Activated naive CD8-positive, alpha-beta T cell treated with anti-CD3 and anti-CD28 coated beads, Interleukin-2, amount 50 U/mL, for 24 hours (primary cell): ENCODE data around the gene SH3PXD2B.
"Not testable (repeated sequence)": the region's sequence is repeated elsewhere in the genome, so short reads cannot be mapped to it uniquely, and the experiment has no call there.

Experiments
- ATAC-seq: fragments of 150-1000 bp; cut with Tn5 transposase; one replicate; pipeline ENCODE4 v1.10.0; 2021
- DNase-seq: peaks from one replicate; pipeline ENCODE4 v3.0.0; 2021
- H3K27ac Mint-ChIP-seq: one replicate; pipeline ENCODE4 v1.8.0; 2021; ENCODE audit warnings: mild to moderate bottlenecking, mixed read lengths
- H3K27me3 Mint-ChIP-seq: one replicate; pipeline ENCODE4 v1.8.0; 2021; ENCODE audit warnings: mixed read lengths
- H3K36me3 Mint-ChIP-seq: one replicate; pipeline ENCODE4 v1.8.0; 2021; ENCODE audit warnings: low read depth, mixed read lengths
- H3K4me1 Mint-ChIP-seq: one replicate; pipeline ENCODE4 v1.8.0; 2021; ENCODE audit warnings: mixed read lengths
- H3K4me3 Mint-ChIP-seq: one replicate; pipeline ENCODE4 v1.8.0; 2021; ENCODE audit warnings: mild to moderate bottlenecking, moderate library complexity, mixed read lengths
- H3K9me3 Mint-ChIP-seq: one replicate; pipeline ENCODE4 v1.8.0; 2021; ENCODE audit warnings: mixed read lengths

The SH3PXD2B gene

GRCh38 chr5:172380301-172380986 lies 73.9 kb downstream of the SH3PXD2B start:
- Mint-ChIP-seq H3K27ac (no peak overlapping the region), H3K4me1 (no peaks in the 10 kb centered on the region), H3K9me3 (no peaks in the 10 kb centered on the region), H3K27me3 (peaks cover 2% of the 10 kb centered on the region), H3K36me3 (no peaks in the 10 kb centered on the region), H3K4me3 (no peak overlapping the region)
- ATAC-seq (no peak), DNase-seq (no peak)

GRCh38 chr5:172379481-172379880 lies 74.8 kb downstream of the SH3PXD2B start:
- H3K36me3 Mint-ChIP-seq: no peaks in the 10 kb centered on the region
- no peak overlapping the region for H3K27ac Mint-ChIP-seq
- peaks cover 2% of the 10 kb centered on the region for H3K27me3 Mint-ChIP-seq
- DNase-seq (no peak), ATAC-seq (no peak)
- no peak overlapping the region for H3K4me3 Mint-ChIP-seq
- no peaks in the 10 kb centered on the region for H3K4me1 Mint-ChIP-seq
- no peaks in the 10 kb centered on the region for H3K9me3 Mint-ChIP-seq

GRCh38 chr5:172377856-172378255 lies 76.5 kb downstream of the SH3PXD2B start:
- DNase-seq: no peak
- Mint-ChIP-seq H3K4me3 (no peak overlapping the region), H3K4me1 (no peaks in the 10 kb centered on the region), H3K27me3 (peaks cover 2% of the 10 kb centered on the region), H3K9me3 (no peaks in the 10 kb centered on the region), H3K36me3 (no peaks in the 10 kb centered on the region), H3K27ac (no peak overlapping the region)
- ATAC-seq: no peak

GRCh38 chr5:172377438-172377837 lies 76.9 kb downstream of the SH3PXD2B start:
- no peaks in the 10 kb centered on the region for H3K4me1 Mint-ChIP-seq
- ATAC-seq (no peak), DNase-seq (no peak)
- H3K27me3 Mint-ChIP-seq: peaks cover 2% of the 10 kb centered on the region
- no peaks in the 10 kb centered on the region for H3K36me3 Mint-ChIP-seq
- no peaks in the 10 kb centered on the region for H3K9me3 Mint-ChIP-seq
- no peak overlapping the region for H3K4me3 Mint-ChIP-seq
- no peak overlapping the region for H3K27ac Mint-ChIP-seq

- Mint-ChIP-seq H3K27ac (no peak overlapping the region), H3K36me3 (peaks cover 6% of the 10 kb centered on the region), H3K9me3 (peaks cover 16% of the 10 kb centered on the region), H3K4me1 (no peaks in the 10 kb centered on the region), H3K27me3 (peaks cover 2% of the 10 kb centered on the region), H3K4me3 (no peak overlapping the region)
- DNase-seq (no peak), ATAC-seq (no peak)
These were observed 79.5 kb downstream of the SH3PXD2B start for GRCh38 chr5:172374783-172375182.

- Mint-ChIP-seq H3K27me3 (peaks cover 2% of the 10 kb centered on the region), H3K4me3 (no peak overlapping the region), H3K9me3 (peaks cover 16% of the 10 kb centered on the region), H3K36me3 (peaks cover 6% of the 10 kb centered on the region), H3K27ac (no peak overlapping the region), H3K4me1 (no peaks in the 10 kb centered on the region)
- DNase-seq (no peak), ATAC-seq (no peak)
These were observed 80.6 kb downstream of the SH3PXD2B start for GRCh38 chr5:172373680-172374079.

GRCh38 chr5:172371684-172372083 lies 82.6 kb downstream of the SH3PXD2B start:
- ATAC-seq: no peak
- Mint-ChIP-seq H3K36me3 (peaks cover 6% of the 10 kb centered on the region), H3K9me3 (peaks cover 16% of the 10 kb centered on the region), H3K27me3 (peaks cover 2% of the 10 kb centered on the region), H3K4me1 (no peaks in the 10 kb centered on the region), H3K27ac (no peak overlapping the region), H3K4me3 (no peak overlapping the region)
- no peak for DNase-seq

GRCh38 chr5:172370648-172371545 lies 83.4 kb downstream of the SH3PXD2B start:
- no peak overlapping the region for H3K27ac Mint-ChIP-seq
- peaks cover 16% of the 10 kb centered on the region for H3K9me3 Mint-ChIP-seq
- DNase-seq (peak; percentile 58), ATAC-seq (no peak)
- H3K4me1 Mint-ChIP-seq: no peaks in the 10 kb centered on the region
- no peak overlapping the region for H3K4me3 Mint-ChIP-seq
- peaks cover 6% of the 10 kb centered on the region for H3K36me3 Mint-ChIP-seq
- peaks cover 2% of the 10 kb centered on the region for H3K27me3 Mint-ChIP-seq

GRCh38 chr5:172370237-172370640 lies 84.1 kb downstream of the SH3PXD2B start:
- peaks cover 16% of the 10 kb centered on the region for H3K9me3 Mint-ChIP-seq
- H3K4me1 Mint-ChIP-seq: no peaks in the 10 kb centered on the region
- peaks cover 6% of the 10 kb centered on the region for H3K36me3 Mint-ChIP-seq
- no peak overlapping the region for H3K4me3 Mint-ChIP-seq
- H3K27me3 Mint-ChIP-seq: no peaks in the 10 kb centered on the region
- ATAC-seq (no peak), DNase-seq (no peak)
- H3K27ac Mint-ChIP-seq: no peak overlapping the region

- H3K27ac Mint-ChIP-seq, H3K4me3 Mint-ChIP-seq, DNase-seq, H3K36me3 Mint-ChIP-seq, ATAC-seq, H3K4me1 Mint-ChIP-seq, H3K27me3 Mint-ChIP-seq: not testable (repeated sequence)
- H3K9me3 Mint-ChIP-seq: peaks cover 16% of the 10 kb centered on the region
These were observed 85.6 kb downstream of the SH3PXD2B start for GRCh38 chr5:172368699-172369098.

GRCh38 chr5:172365948-172366608 lies 88.2 kb downstream of the SH3PXD2B start:
- no peaks in the 10 kb centered on the region for H3K27me3 Mint-ChIP-seq
- ATAC-seq (no peak), DNase-seq (no peak)
- no peak overlapping the region for H3K4me3 Mint-ChIP-seq
- H3K4me1 Mint-ChIP-seq: peaks cover 10% of the 10 kb centered on the region
- no peak overlapping the region for H3K27ac Mint-ChIP-seq
- H3K9me3 Mint-ChIP-seq: peaks cover 9% of the 10 kb centered on the region
- H3K36me3 Mint-ChIP-seq: peaks cover 2% of the 10 kb centered on the region

GRCh38 chr5:172364773-172365172 lies 89.6 kb downstream of the SH3PXD2B start:
- Mint-ChIP-seq H3K4me3 (no peak overlapping the region), H3K27me3 (no peaks in the 10 kb centered on the region), H3K9me3 (no peaks in the 10 kb centered on the region), H3K36me3 (no peaks in the 10 kb centered on the region), H3K27ac (no peak overlapping the region), H3K4me1 (peaks cover 10% of the 10 kb centered on the region)
- ATAC-seq (no peak), DNase-seq (no peak)

- H3K4me1 Mint-ChIP-seq: peaks cover 10% of the 10 kb centered on the region
- no peak for ATAC-seq
- no peak for DNase-seq
These were observed 91.6 kb downstream of the SH3PXD2B start for GRCh38 chr5:172362755-172363154.

GRCh38 chr5:172361566-172362238 lies 92.6 kb downstream of the SH3PXD2B start:
- H3K4me3 Mint-ChIP-seq: no peak overlapping the region
- peaks cover 10% of the 10 kb centered on the region for H3K4me1 Mint-ChIP-seq
- no peaks in the 10 kb centered on the region for H3K27me3 Mint-ChIP-seq
- peak overlapping the region; percentile 89 for H3K27ac Mint-ChIP-seq
- H3K36me3 Mint-ChIP-seq: no peaks in the 10 kb centered on the region
- H3K9me3 Mint-ChIP-seq: no peaks in the 10 kb centered on the region
- DNase-seq: peak; percentile 38
- peak; percentile 89 for ATAC-seq

More at GRCh38 chr5:172362755-172363154, 91.6 kb downstream of the SH3PXD2B start:
- Mint-ChIP-seq H3K36me3 (no peaks in the 10 kb centered on the region), H3K4me3 (no peak overlapping the region), H3K9me3 (no peaks in the 10 kb centered on the region), H3K27me3 (no peaks in the 10 kb centered on the region), H3K27ac (no peak overlapping the region)
